Adrenal gland (tissue), 12 donors: ENCODE measurements around the gene HMX3. TPM values are rescaled to one million over a fixed set of nuclear protein-coding genes. Genes with fewer than 3 reads are reported as not detected.
"Not testable (repeated sequence)": the region's sequence is repeated elsewhere in the genome, so short reads cannot be mapped to it uniquely, and the experiment has no call there.

Experiments
- DNase-seq, 7 donors: peaks; one replicate each; pipeline ENCODE4 v3.0.0-alpha.2; 2019 to 2020
- H3K27ac ChIP-seq, 5 donors: fragments of 200-600 bp; sonication (generic) in 4 of 5; 1 replicate in 3 of 5; 2 replicates in 2 of 5; pipeline versions ENCODE4 v1.5.1 to v1.8.0; 2016 to 2020; ENCODE audit warnings: mild to moderate bottlenecking in 1 of 5
- H3K27me3 ChIP-seq: fragments of 200-600 bp; 2 replicates; pipeline ENCODE4 v1.8.0; 2021
- H3K36me3 ChIP-seq, 2 donors: fragments of 200-600 bp; replicated peaks in 1 of 2; 1 replicate in 1 of 2; 2 replicates in 1 of 2; pipeline versions ENCODE4 v1.5.1 to v1.8.0; 2018 to 2022
- H3K4me1 ChIP-seq, 2 donors: fragments of 200-600 bp; replicated peaks in 1 of 2; 1 replicate in 1 of 2; 2 replicates in 1 of 2; pipeline versions ENCODE4 v1.5.1 to v1.8.0; 2018 to 2021
- H3K4me3 ChIP-seq, 4 donors: fragments of 200-600 bp; sonication (generic) in 3 of 4; one replicate each; pipeline ENCODE4 v1.5.1; 2016 to 2018
- H3K9me3 ChIP-seq, 3 donors: fragments of 200-600 bp; sonication (generic) in 1 of 3; replicated peaks in 1 of 3; 1 replicate in 2 of 3; 2 replicates in 1 of 3; pipeline versions ENCODE4 v1.5.1 to v1.8.0; 2016 to 2021
- CTCF ChIP-seq, 6 experiments: fragments of 450-650 bp in 4 of 6; fragments of 200-600 bp in 2 of 6; sonication (generic) in 1 of 6; IDR thresholded peaks; 1 replicate in 5 of 6; 2 replicates in 1 of 6; pipeline versions ENCODE4 v1.5.1 to v1.8.0; 2016 to 2021; ENCODE audit warnings: antibody characterized with exemption in 6 of 6, mild to moderate bottlenecking in 2 of 6, moderate library complexity in 1 of 6
- POLR2A ChIP-seq, 2 donors: fragments of 450-650 bp; IDR thresholded peaks; one replicate each; pipeline ENCODE4 v1.6.1; 2017; ENCODE audit warnings: antibody characterized with exemption in 2 of 2, mild to moderate bottlenecking in 2 of 2, moderate library complexity in 1 of 2
- WGBS, 4 donors: extraction: QIAGEN DNeasy Blood & Tissue Kit in 2 of 4; methylation state at CpG; one replicate each; pipeline versions ENCODE4 v1.1.5 to v1.1.7; 2013 to 2017; 5-methylcytosine and 5-hydroxymethylcytosine counted together
- intact Hi-C, 2 donors: fragments of 100-400 bp; cut with DNase I; formaldehyde crosslinking; loops; one replicate each; pipeline versions ENCODE4 v1.14.1 to v1.15.0; 2022 to 2023
- polyA plus RNA-seq, 3 donors: library from polyadenylated mRNA; stranded (reverse); fragments of 200-250 nt in 2 of 3; fragments of 350-450 nt in 1 of 3; fragmentation: Illumina TruSeq in 1 of 3; extraction: RNeasy Lipid Tissue Mini Kit (QIAGEN cat#74804) in 1 of 3; gene quantifications; one replicate each; pipeline ENCODE4 v1.2.3, GENCODE V29; 2013 to 2014
- total RNA-seq, 9 donors: library from RNA; depleted of rRNA in 4 of 9; stranded (reverse); fragments of >200 nt in 4 of 9; fragments of 120-200 nt in 1 of 9; fragmentation: NEBNext Ultra II Directional in 1 of 9; extraction: Animal tissue kit (Norgen Biotek cat#: 25700) in 1 of 9; gene quantifications; one replicate each; pipeline versions ENCODE4 v1.1.0 to v1.2.4, GENCODE V29; 2013 to 2023
- donor health status: healthy with polysubstance abuse.
- donor health status: Bipolar disorder and iron deficiency.
- donor health status: DM: yes; HTN: yes; CAD: no.
- donor health status: DM: no; HTN: no; CAD: no.
- donor health status: DM: no; HTN: no; CAD: no.
- donor health status: DM: yes; HTN: yes; CAD: no.

HMX3 gene
- total and polyA plus RNA-seq, 12 donors = 1.1 TPM; not detected in 11

GRCh38 chr10:123175389-123176387, 39.9 kb downstream of the HMX3 start:
- Histone ChIP-seq H3K4me3 (no peak overlapping the region), H3K9me3 (no peaks in the 10 kb centered on the region), H3K36me3 (no peaks in the 10 kb centered on the region), H3K27ac (no peak overlapping the region), H3K27me3 (no peaks in the 10 kb centered on the region), H3K4me1 (peaks cover 5 to 18% of the 10 kb centered on the region in 2 donors)
- no peak for DNase-seq
- 75 to 88% (median 83%) methylated on average over 9 of the region's 9 CpGs for WGBS, 4 donors
- TF ChIP-seq POLR2A (IDR thresholded peaks at IDR 0.05) (no peak), CTCF (IDR thresholded peaks at IDR 0.05) (no peak)
- intact Hi-C loops = no loop called here

GRCh38 chr10:123178390-123178789, 42.6 kb downstream of the HMX3 start:
- H3K27me3 ChIP-seq, H3K4me1 ChIP-seq, DNase-seq, intact Hi-C loops, H3K4me3 ChIP-seq, H3K36me3 ChIP-seq, H3K27ac ChIP-seq, H3K9me3 ChIP-seq: not testable (repeated sequence)
- 93 to 98% (median 98%) methylated on average over 4 of the region's 4 CpGs for WGBS, 4 donors

- H3K36me3 ChIP-seq = no peaks in the 10 kb centered on the region
- WGBS, 4 donors = 93 to 96% (median 94%) methylated on average over 7 of the region's 7 CpGs
- TF ChIP-seq POLR2A (IDR thresholded peaks at IDR 0.05) (no peak), CTCF (IDR thresholded peaks at IDR 0.05) (no peak)
- DNase-seq = no peak
- H3K27ac ChIP-seq = no peak overlapping the region
- peaks cover 5 to 8% of the 10 kb centered on the region in 2 donors for H3K4me1 ChIP-seq
- no peak overlapping the region for H3K4me3 ChIP-seq
- H3K9me3 ChIP-seq = peaks cover 0 to 6% (median 5%) of the 10 kb centered on the region in 3 donors
- H3K27me3 ChIP-seq = no peaks in the 10 kb centered on the region
- intact Hi-C loops = no loop called here
Observed at GRCh38 chr10:123180101-123181090, 44.6 kb downstream of the HMX3 start.

GRCh38 chr10:123183724-123184123, 48.0 kb downstream of the HMX3 start:
- Histone ChIP-seq H3K27ac (no peak overlapping the region), H3K9me3 (peaks cover 0 to 6% (median 5%) of the 10 kb centered on the region in 3 donors), H3K4me3 (no peak overlapping the region), H3K4me1 (no peaks in the 10 kb centered on the region), H3K27me3 (no peaks in the 10 kb centered on the region), H3K36me3 (no peaks in the 10 kb centered on the region)
- TF ChIP-seq POLR2A (IDR thresholded peaks at IDR 0.05) (no peak), CTCF (IDR thresholded peaks at IDR 0.05) (no peak)
- WGBS, 4 donors = 95 to 100% (median 98%) methylated on average over 2 of the region's 2 CpGs
- DNase-seq = no peak
- intact Hi-C loops = no loop called here
